ENCODE results near the gene SLC2A10.

Gene SLC2A10

GRCh38 chr20:46715292-46715756, 5.9 kb downstream of the SLC2A10 start:
- in situ Hi-C loops (cut with MboI; ENCODE audit: low pct_unique_long_range_greater_than_20kb, low sequenced_read_pairs, unreplicated experiment), result no loop called here
- TF ChIP-seq CTCF (IDR thresholded peaks at IDR 0.05; ENCODE audit: extremely low read depth, insufficient read depth, missing control alignments), result no peak
- no peak for DNase-seq (ENCODE audit: low spot score)

GRCh38 chr20:46717818-46718541, 8.5 kb downstream of the SLC2A10 start:
- no peak for DNase-seq (ENCODE audit: low spot score)
- in situ Hi-C loops (cut with MboI; ENCODE audit: low pct_unique_long_range_greater_than_20kb, low sequenced_read_pairs, unreplicated experiment), result no loop called here
- TF ChIP-seq CTCF (IDR thresholded peaks at IDR 0.05; ENCODE audit: extremely low read depth, insufficient read depth, missing control alignments), result no peak

GRCh38 chr20:46720019-46720418, 10.6 kb downstream of the SLC2A10 start:
- no peak for TF ChIP-seq CTCF (IDR thresholded peaks at IDR 0.05; ENCODE audit: extremely low read depth, insufficient read depth, missing control alignments)
- in situ Hi-C loops (cut with MboI; ENCODE audit: low pct_unique_long_range_greater_than_20kb, low sequenced_read_pairs, unreplicated experiment), result no loop called here
- DNase-seq (ENCODE audit: low spot score), result no peak

- DNase-seq (ENCODE audit: low spot score), result no peak
- TF ChIP-seq CTCF (IDR thresholded peaks at IDR 0.05; ENCODE audit: extremely low read depth, insufficient read depth, missing control alignments), result no peak
- in situ Hi-C loops (cut with MboI; ENCODE audit: low pct_unique_long_range_greater_than_20kb, low sequenced_read_pairs, unreplicated experiment), result no loop called here
These were observed 11.5 kb downstream of the SLC2A10 start for GRCh38 chr20:46720776-46721425.

GRCh38 chr20:46721476-46721875, 12.0 kb downstream of the SLC2A10 start:
- no peak for DNase-seq (ENCODE audit: low spot score)
- in situ Hi-C loops (cut with MboI; ENCODE audit: low pct_unique_long_range_greater_than_20kb, low sequenced_read_pairs, unreplicated experiment), result no loop called here
- TF ChIP-seq CTCF (IDR thresholded peaks at IDR 0.05; ENCODE audit: extremely low read depth, insufficient read depth, missing control alignments), result no peak

GRCh38 chr20:46722450-46722849, 13.0 kb downstream of the SLC2A10 start:
- in situ Hi-C loops (cut with MboI; ENCODE audit: low pct_unique_long_range_greater_than_20kb, low sequenced_read_pairs, unreplicated experiment), result no loop called here
- no peak for DNase-seq (ENCODE audit: low spot score)
- no peak for TF ChIP-seq CTCF (IDR thresholded peaks at IDR 0.05; ENCODE audit: extremely low read depth, insufficient read depth, missing control alignments)
